Lower leg skin (tissue), 3 donors: ENCODE results near the gene PPM1A.

Experiments
- POLR2A ChIP-seq, 2 donors: fragments of 450-650 bp; IDR thresholded peaks; one replicate each; pipeline ENCODE4 v1.6.1; 2016 to 2017; ENCODE audit warnings: antibody characterized with exemption in 2 of 2, mild to moderate bottlenecking in 1 of 2, moderate library complexity in 1 of 2
- TF ChIP-seq, protein P1 (sequence below), 3 donors: fragments of 450-650 bp; IDR thresholded peaks; one replicate each; pipeline ENCODE4 v1.5.1; 2016; ENCODE audit warnings: antibody characterized with exemption in 3 of 3, mild to moderate bottlenecking in 3 of 3, moderate library complexity in 2 of 3

DNA sequence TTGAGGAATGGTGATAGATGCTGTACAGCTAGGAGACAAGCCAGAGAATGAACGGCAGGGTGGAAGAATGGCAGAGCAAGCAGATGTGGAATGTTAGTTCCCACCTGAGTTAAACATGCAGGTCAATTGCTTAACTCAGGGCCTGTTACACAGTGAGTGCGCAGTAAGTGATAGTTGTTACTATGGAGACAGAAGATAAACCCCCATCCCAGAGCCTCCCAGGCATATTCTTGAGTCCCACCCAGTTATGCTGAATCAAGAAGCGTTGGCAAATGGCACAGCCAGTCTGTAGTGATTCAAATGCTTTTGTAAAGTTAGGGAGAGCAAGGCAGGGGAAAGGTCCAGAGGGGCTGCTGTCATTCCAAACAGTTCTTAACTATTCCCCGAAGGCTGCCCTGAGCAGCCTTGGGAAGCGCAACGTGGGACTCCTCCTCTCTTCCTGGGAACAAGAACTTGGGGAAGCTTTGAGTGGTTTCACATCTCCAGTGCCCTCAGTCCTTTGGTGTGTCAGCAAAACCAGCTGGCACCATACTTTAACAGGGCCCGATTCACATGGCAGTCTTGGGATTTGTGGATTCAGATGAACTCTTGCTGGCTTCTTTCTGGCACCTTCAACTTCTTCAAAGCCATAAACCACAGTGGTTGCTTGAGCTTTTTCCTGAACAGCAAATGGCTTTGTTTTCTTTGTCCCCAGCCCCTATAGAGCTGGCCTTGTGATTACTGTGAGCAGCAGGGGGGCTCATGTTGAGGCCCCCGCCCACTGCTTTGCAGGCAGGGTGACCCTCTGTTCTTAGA is 66.4 kb downstream of the PPM1A start:
- TF ChIP-seq, protein P1, sequence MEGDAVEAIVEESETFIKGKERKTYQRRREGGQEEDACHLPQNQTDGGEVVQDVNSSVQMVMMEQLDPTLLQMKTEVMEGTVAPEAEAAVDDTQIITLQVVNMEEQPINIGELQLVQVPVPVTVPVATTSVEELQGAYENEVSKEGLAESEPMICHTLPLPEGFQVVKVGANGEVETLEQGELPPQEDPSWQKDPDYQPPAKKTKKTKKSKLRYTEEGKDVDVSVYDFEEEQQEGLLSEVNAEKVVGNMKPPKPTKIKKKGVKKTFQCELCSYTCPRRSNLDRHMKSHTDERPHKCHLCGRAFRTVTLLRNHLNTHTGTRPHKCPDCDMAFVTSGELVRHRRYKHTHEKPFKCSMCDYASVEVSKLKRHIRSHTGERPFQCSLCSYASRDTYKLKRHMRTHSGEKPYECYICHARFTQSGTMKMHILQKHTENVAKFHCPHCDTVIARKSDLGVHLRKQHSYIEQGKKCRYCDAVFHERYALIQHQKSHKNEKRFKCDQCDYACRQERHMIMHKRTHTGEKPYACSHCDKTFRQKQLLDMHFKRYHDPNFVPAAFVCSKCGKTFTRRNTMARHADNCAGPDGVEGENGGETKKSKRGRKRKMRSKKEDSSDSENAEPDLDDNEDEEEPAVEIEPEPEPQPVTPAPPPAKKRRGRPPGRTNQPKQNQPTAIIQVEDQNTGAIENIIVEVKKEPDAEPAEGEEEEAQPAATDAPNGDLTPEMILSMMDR (IDR thresholded peaks at IDR 0.05): no peak
- TF ChIP-seq POLR2A (IDR thresholded peaks at IDR 0.05): no peak
